DOHH2 (cell line): ENCODE results near the gene CDK2.

Experiments
- H3F3A ChIP-seq: fragments of 200-600 bp; sonication (generic), shearing (Covaris generic); 2 replicates; pipeline ENCODE4 v1.6.0; 2016; ENCODE audit warnings: antibody characterized with exemption, mild to moderate bottlenecking; ENCODE audit not compliant: control insufficient read depth, insufficient read depth
- H3K27ac ChIP-seq: fragments of 200-600 bp; sonication (generic); 2 replicates; pipeline ENCODE4 v1.5.1; 2014; ENCODE audit warnings: low read depth, mild to moderate bottlenecking, low read length, moderate library complexity
- H3K27me3 ChIP-seq: fragments of 200-600 bp; sonication (generic); 2 replicates; pipeline ENCODE4 v1.6.1; 2014; ENCODE audit warnings: mild to moderate bottlenecking, low read length, mixed read lengths; ENCODE audit not compliant: control insufficient read depth
- H3K36me3 ChIP-seq: fragments of 200-600 bp; sonication (generic); 2 replicates; pipeline ENCODE4 v1.6.1; 2014; ENCODE audit warnings: mild to moderate bottlenecking, low read length, moderate library complexity, mixed read lengths; ENCODE audit not compliant: control insufficient read depth
- H3K4me1 ChIP-seq: fragments of 200-600 bp; sonication (generic); 2 replicates; pipeline ENCODE4 v1.6.1; 2014; ENCODE audit warnings: mild to moderate bottlenecking, low read length, mixed read lengths; ENCODE audit not compliant: control insufficient read depth
- H3K4me2 ChIP-seq: fragments of 200-600 bp; sonication (generic); 2 replicates; pipeline ENCODE4 v1.6.0; 2014; ENCODE audit warnings: mild to moderate bottlenecking, low read length, moderate library complexity
- H3K4me3 ChIP-seq: fragments of 200-600 bp; sonication (generic); 2 replicates; pipeline ENCODE4 v1.5.1; 2014; ENCODE audit warnings: mild to moderate bottlenecking, low read length, mixed read lengths
- H3K79me2 ChIP-seq: fragments of 200-600 bp; sonication (generic); 2 replicates; pipeline ENCODE4 v1.6.1; 2014; ENCODE audit warnings: mild to moderate bottlenecking, low read length, mixed read lengths; ENCODE audit not compliant: control insufficient read depth
- H3K9me2 ChIP-seq: fragments of 200-600 bp; sonication (generic); replicated peaks from 2 replicates; pipeline ENCODE4 v1.6.1; 2014; ENCODE audit warnings: mild to moderate bottlenecking, low read length, mixed read lengths; ENCODE audit not compliant: control insufficient read depth
- H3K9me3 ChIP-seq: fragments of 200-600 bp; sonication (generic); 2 replicates; pipeline ENCODE4 v1.6.1; 2014; ENCODE audit warnings: antibody characterized with exemption, low read length, mixed read lengths; ENCODE audit not compliant: control insufficient read depth, insufficient read depth
- H4K20me1 ChIP-seq: fragments of 200-600 bp; sonication (generic); 2 replicates; pipeline ENCODE4 v1.6.0; 2014; ENCODE audit warnings: low read depth, mild to moderate bottlenecking, antibody characterized with exemption, low read length, moderate library complexity; ENCODE audit not compliant: control insufficient read depth, insufficient read depth
- CTCF ChIP-seq: fragments of 200-600 bp; sonication (generic); IDR thresholded peaks from one replicate; pipeline ENCODE4 v1.5.1; 2014; ENCODE audit warnings: antibody characterized with exemption, mild to moderate bottlenecking, low read depth, low read length; ENCODE audit not compliant: poor library complexity, severe bottlenecking
- EZH2phosphoT487 ChIP-seq: fragments of 200-600 bp; sonication (generic); IDR thresholded peaks from 2 replicates; pipeline ENCODE4 v1.6.1; 2017; ENCODE audit warnings: borderline replicate concordance, mild to moderate bottlenecking, antibody characterized with exemption, low read length, moderate library complexity, mixed read lengths

Gene CDK2

GRCh38 chr12:55933169-55933798, 33.3 kb upstream of the CDK2 start:
- Histone ChIP-seq H3K27ac (peak overlapping the region; percentile 97), H4K20me1 (no peaks in the 10 kb centered on the region), H3K4me1 (peaks cover 46% of the 10 kb centered on the region), H3K4me2 (peak overlapping the region; percentile 93), H3K4me3 (peak overlapping the region; percentile 95), H3K9me3 (no peaks in the 10 kb centered on the region), H3K27me3 (no peaks in the 10 kb centered on the region), H3K79me2 (peaks cover 44% of the 10 kb centered on the region), H3F3A (peaks cover 19% of the 10 kb centered on the region), H3K36me3 (peaks cover 67% of the 10 kb centered on the region), H3K9me2 (no peaks in the 10 kb centered on the region)
- no peak for TF ChIP-seq CTCF
- no peak for TF ChIP-seq EZH2phosphoT487

- Histone ChIP-seq H3K27me3 (no peaks in the 10 kb centered on the region), H3K79me2 (peaks cover 43% of the 10 kb centered on the region), H3K4me1 (peaks cover 41% of the 10 kb centered on the region), H3K4me3 (no peak overlapping the region), H4K20me1 (no peaks in the 10 kb centered on the region), H3K4me2 (peak overlapping the region; percentile 93; the same call in 1 of the 2 replicates), H3K9me2 (no peaks in the 10 kb centered on the region), H3F3A (peaks cover 13% of the 10 kb centered on the region), H3K9me3 (no peaks in the 10 kb centered on the region), H3K36me3 (peaks cover 71% of the 10 kb centered on the region), H3K27ac (no peak overlapping the region)
- TF ChIP-seq CTCF (no peak), EZH2phosphoT487 (no peak)
Measured at GRCh38 chr12:55933799-55934742, 32.6 kb upstream of the CDK2 start.

- peaks cover 37% of the 10 kb centered on the region for H3K4me1 ChIP-seq
- no peaks in the 10 kb centered on the region for H3K9me3 ChIP-seq
- peaks cover 13% of the 10 kb centered on the region for H3F3A ChIP-seq
- no peak overlapping the region for H3K27ac ChIP-seq
- peaks cover 76% of the 10 kb centered on the region for H3K36me3 ChIP-seq
- H4K20me1 ChIP-seq, result no peaks in the 10 kb centered on the region
- TF ChIP-seq EZH2phosphoT487 (no peak), CTCF (no peak)
- H3K79me2 ChIP-seq, result peaks cover 43% of the 10 kb centered on the region
- no peak overlapping the region for H3K4me2 ChIP-seq
- H3K4me3 ChIP-seq, result no peak overlapping the region
- H3K9me2 ChIP-seq, result no peaks in the 10 kb centered on the region
- H3K27me3 ChIP-seq, result no peaks in the 10 kb centered on the region
Measured at GRCh38 chr12:55934773-55935172, 31.9 kb upstream of the CDK2 start.
